Uterus (tissue), 2 donors: ENCODE results near the gene ZNF181.

Source experiments
- POLR2A ChIP-seq, 2 donors: fragments of 450-650 bp; IDR thresholded peaks; one replicate each; pipeline ENCODE4 v1.6.1; 2016; ENCODE audit warnings: antibody characterized with exemption in 2 of 2, mild to moderate bottlenecking in 1 of 2, moderate library complexity in 1 of 2
- TF ChIP-seq, protein P1 (sequence below), 4 experiments: fragments of 200-600 bp in 2 of 4; fragments of 450-650 bp in 2 of 4; sonication (generic) in 2 of 4; IDR thresholded peaks; one replicate each; pipeline ENCODE4 v1.5.1; 2016 to 2019; ENCODE audit warnings: antibody characterized with exemption in 4 of 4, mild to moderate bottlenecking in 2 of 4, moderate library complexity in 1 of 4

GRCh38 chr19:34766386-34766785 is 32.3 kb downstream of the ZNF181 start:
- TF ChIP-seq, protein P1, sequence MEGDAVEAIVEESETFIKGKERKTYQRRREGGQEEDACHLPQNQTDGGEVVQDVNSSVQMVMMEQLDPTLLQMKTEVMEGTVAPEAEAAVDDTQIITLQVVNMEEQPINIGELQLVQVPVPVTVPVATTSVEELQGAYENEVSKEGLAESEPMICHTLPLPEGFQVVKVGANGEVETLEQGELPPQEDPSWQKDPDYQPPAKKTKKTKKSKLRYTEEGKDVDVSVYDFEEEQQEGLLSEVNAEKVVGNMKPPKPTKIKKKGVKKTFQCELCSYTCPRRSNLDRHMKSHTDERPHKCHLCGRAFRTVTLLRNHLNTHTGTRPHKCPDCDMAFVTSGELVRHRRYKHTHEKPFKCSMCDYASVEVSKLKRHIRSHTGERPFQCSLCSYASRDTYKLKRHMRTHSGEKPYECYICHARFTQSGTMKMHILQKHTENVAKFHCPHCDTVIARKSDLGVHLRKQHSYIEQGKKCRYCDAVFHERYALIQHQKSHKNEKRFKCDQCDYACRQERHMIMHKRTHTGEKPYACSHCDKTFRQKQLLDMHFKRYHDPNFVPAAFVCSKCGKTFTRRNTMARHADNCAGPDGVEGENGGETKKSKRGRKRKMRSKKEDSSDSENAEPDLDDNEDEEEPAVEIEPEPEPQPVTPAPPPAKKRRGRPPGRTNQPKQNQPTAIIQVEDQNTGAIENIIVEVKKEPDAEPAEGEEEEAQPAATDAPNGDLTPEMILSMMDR (IDR thresholded peaks at IDR 0.05): no peak
- no peak for TF ChIP-seq POLR2A (IDR thresholded peaks at IDR 0.05)
